ENCODE results near the gene CTNNB1. TPM values are rescaled to one million over a fixed set of nuclear protein-coding genes. Genes with fewer than 3 reads are reported as not detected.

The CTNNB1 gene
- total and polyA plus RNA-seq, 2 of the 4 experiments (the other 2 are of a cell fraction), result 364 to 1,677 TPM

- Histone ChIP-seq H3K23ac (ENCODE audit: low read depth, low read length) (no peak overlapping the region), H2BK5ac (ENCODE audit: low read depth, low read length, poor library complexity, severe bottlenecking) (no peak overlapping the region), H2BK20ac (ENCODE audit: low read depth, low read length) (no peak overlapping the region), H3K79me1 (ENCODE audit: low read depth in 1 of 2, low read length in 2 of 2) (no peaks in the 10 kb centered on the region), H3K36me3 (ENCODE audit: control insufficient read depth, insufficient read depth, low read length) (no peaks in the 10 kb centered on the region), H4K8ac (ENCODE audit: low read depth in 2 of 2, low read length in 2 of 2) (no peak overlapping the region), H3K4me3 (ENCODE audit: insufficient read depth, low read depth, low read length) (no peak overlapping the region), H3K56ac (ENCODE audit: extremely low read depth, insufficient read depth, low read length) (no peak overlapping the region), H3K14ac (replicated peaks; ENCODE audit: low read depth, low read length) (no peak overlapping the region), H4K5ac (ENCODE audit: low read depth, low read length) (no peak overlapping the region), H2AFZ (replicated peaks; ENCODE audit: low read length, poor library complexity) (no peak overlapping the region), H4K91ac (ENCODE audit: insufficient read depth, low read depth, low read length) (no peak overlapping the region), H3K9me3 (ENCODE audit: control insufficient read depth, insufficient read depth, low read length) (no peaks in the 10 kb centered on the region), H3K9ac (ENCODE audit: low read depth, low read length) (no peak overlapping the region), H3K4me1 (ENCODE audit: control insufficient read depth, insufficient read depth, low read length) (no peaks in the 10 kb centered on the region), H2BK120ac (ENCODE audit: low read depth, low read length) (no peak overlapping the region), H3K27ac (ENCODE audit: insufficient read depth, low read length) (no peak overlapping the region), H3K4ac (ENCODE audit: low read depth, low read length) (no peak overlapping the region), H2AK9ac (replicated peaks; ENCODE audit: low read depth, low read length, poor library complexity) (no peak overlapping the region), H3K4me2 (ENCODE audit: low read depth, low read length) (no peak overlapping the region), H2BK15ac (ENCODE audit: low read depth, low read length) (no peak overlapping the region), H3K27me3 (ENCODE audit: control insufficient read depth, insufficient read depth, low read length) (no peaks in the 10 kb centered on the region), H3K9me1 (ENCODE audit: insufficient read depth, low read length) (no peaks in the 10 kb centered on the region), H4K20me1 (ENCODE audit: insufficient read depth, low read length) (no peaks in the 10 kb centered on the region), H2AK5ac (ENCODE audit: low read depth, low read length) (no peak overlapping the region), H3K18ac (ENCODE audit: low read depth, low read length) (no peak overlapping the region)
- dilution Hi-C loops (cut with HindIII; ENCODE audit: low sequenced_read_pairs, unreplicated experiment), result no loop called here
- no peak for ATAC-seq (ENCODE audit: low read depth)
- in situ Hi-C loops (cut with MboI; ENCODE audit: low sequenced_read_pairs), result no loop called here
- TF ChIP-seq BHLHE40 (IDR thresholded peaks at IDR 0.05; ENCODE audit: low read depth, low read length) (no peak), CHD1 (IDR thresholded peaks at IDR 0.05; ENCODE audit: low read depth, low read length) (no peak), MAFK (IDR thresholded peaks at IDR 0.05; ENCODE audit: low read depth, low read length) (no peak), ELK1 (IDR thresholded peaks at IDR 0.05; ENCODE audit: borderline replicate concordance, low read depth, low read length) (no peak), RFX5 (IDR thresholded peaks at IDR 0.05; ENCODE audit: low read depth, low read length) (no peak), CTCF (conservative IDR thresholded peaks at IDR 0.05; ENCODE audit: low read depth, low read length) (no peak), CEBPB (IDR thresholded peaks at IDR 0.05; ENCODE audit: low read depth, low read length) (no peak), FOS (IDR thresholded peaks at IDR 0.05; ENCODE audit: low read depth, low read length) (no peak), SMC3 (IDR thresholded peaks at IDR 0.05; ENCODE audit: low read depth, low read length) (no peak), NFE2L2 (IDR thresholded peaks at IDR 0.05; ENCODE audit: low read depth, low read length) (no peak), MAZ (IDR thresholded peaks at IDR 0.05; ENCODE audit: borderline replicate concordance, low read depth, low read length) (no peak), POLR2A (IDR thresholded peaks at IDR 0.05; ENCODE audit: low read depth, low read length) (no peak), RCOR1 (IDR thresholded peaks at IDR 0.05; ENCODE audit: insufficient replicate concordance, low read length) (no peak), USF2 (IDR thresholded peaks at IDR 0.05; ENCODE audit: low read depth, low read length) (no peak), RAD21 (IDR thresholded peaks at IDR 0.05; ENCODE audit: low read length) (no peak), MXI1 (IDR thresholded peaks at IDR 0.05; ENCODE audit: borderline replicate concordance, low read depth, low read length) (no peak)
- ChIA-PET POLR2A (ENCODE audit: unreplicated experiment) (no interaction called here), CTCF (no interaction called here)
- intact Hi-C loops (cut with micrococcal nuclease), result no loop called here
- BruUV-seq (replicated peaks), result no TSS peak
- no peak for DNase-seq
- WGBS, 2 experiments (ENCODE audit: extremely low coverage in 2 of 2, insufficient read length in 1 of 2), result no CpG with 5 or more reads among the region's 3 CpGs
Measured at GRCh38 chr3:41155834-41156233, 43.5 kb upstream of the CTNNB1 start.
